Chondrocyte (in vitro differentiated cells): ENCODE results near the gene DAAM2. TPM values are rescaled to one million over a fixed set of nuclear protein-coding genes. Genes with fewer than 3 reads are reported as not detected.
A peak's percentile ranks its signal among the peaks of the same experiment; 100 is the strongest.

Experiments used
- DNase-seq: peaks from one replicate; pipeline ENCODE4 v3.0.0; 2021; ENCODE audit warnings: mixed read lengths, low spot score
- H3K27ac Mint-ChIP-seq: one replicate; pipeline ENCODE4 v1.8.0; 2021; ENCODE audit warnings: mild to moderate bottlenecking, moderate library complexity, mixed read lengths; ENCODE audit not compliant: unreplicated experiment
- H3K27me3 Mint-ChIP-seq: 2 replicates; pipeline ENCODE4 v1.8.0; 2021; ENCODE audit warnings: low read depth, mixed read lengths
- H3K36me3 Mint-ChIP-seq: 2 replicates; pipeline ENCODE4 v1.8.0; 2021; ENCODE audit warnings: low read depth, mixed read lengths
- H3K4me1 Mint-ChIP-seq: 2 replicates; pipeline ENCODE4 v1.8.0; 2021; ENCODE audit warnings: low read depth, mild to moderate bottlenecking, mixed read lengths
- H3K4me3 Mint-ChIP-seq: one replicate; pipeline ENCODE4 v1.8.0; 2021; ENCODE audit warnings: mild to moderate bottlenecking, moderate library complexity, mixed read lengths; ENCODE audit not compliant: unreplicated experiment
- H3K9me3 Mint-ChIP-seq: 2 replicates; pipeline ENCODE4 v1.8.0; 2021; ENCODE audit warnings: low read depth, mixed read lengths
- total RNA-seq: library from RNA; stranded (reverse); gene quantifications from 3 replicates; pipeline ENCODE4 v1.2.1, GENCODE V29; 2021
- TF ChIP-seq, protein P1 (sequence below): fragments of 200-600 bp; sonication (generic); IDR thresholded peaks from 2 replicates; pipeline ENCODE4 v1.5.0; 2021; ENCODE audit warnings: antibody characterized with exemption, mild to moderate bottlenecking, moderate library complexity

Gene DAAM2
- total RNA-seq, 1 donor from 2014 or later: 142 TPM

GRCh38 chr6:39776581-39776980, 15.6 kb upstream of the DAAM2 start:
- Mint-ChIP-seq H3K27me3 (no peaks in the 10 kb centered on the region), H3K4me1 (peaks cover 31% of the 10 kb centered on the region), H3K4me3 (no peak overlapping the region), H3K27ac (no peak overlapping the region), H3K9me3 (peaks cover 4% of the 10 kb centered on the region), H3K36me3 (no peaks in the 10 kb centered on the region)
- TF ChIP-seq, protein P1, sequence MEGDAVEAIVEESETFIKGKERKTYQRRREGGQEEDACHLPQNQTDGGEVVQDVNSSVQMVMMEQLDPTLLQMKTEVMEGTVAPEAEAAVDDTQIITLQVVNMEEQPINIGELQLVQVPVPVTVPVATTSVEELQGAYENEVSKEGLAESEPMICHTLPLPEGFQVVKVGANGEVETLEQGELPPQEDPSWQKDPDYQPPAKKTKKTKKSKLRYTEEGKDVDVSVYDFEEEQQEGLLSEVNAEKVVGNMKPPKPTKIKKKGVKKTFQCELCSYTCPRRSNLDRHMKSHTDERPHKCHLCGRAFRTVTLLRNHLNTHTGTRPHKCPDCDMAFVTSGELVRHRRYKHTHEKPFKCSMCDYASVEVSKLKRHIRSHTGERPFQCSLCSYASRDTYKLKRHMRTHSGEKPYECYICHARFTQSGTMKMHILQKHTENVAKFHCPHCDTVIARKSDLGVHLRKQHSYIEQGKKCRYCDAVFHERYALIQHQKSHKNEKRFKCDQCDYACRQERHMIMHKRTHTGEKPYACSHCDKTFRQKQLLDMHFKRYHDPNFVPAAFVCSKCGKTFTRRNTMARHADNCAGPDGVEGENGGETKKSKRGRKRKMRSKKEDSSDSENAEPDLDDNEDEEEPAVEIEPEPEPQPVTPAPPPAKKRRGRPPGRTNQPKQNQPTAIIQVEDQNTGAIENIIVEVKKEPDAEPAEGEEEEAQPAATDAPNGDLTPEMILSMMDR: no peak
- no peak for DNase-seq

GRCh38 chr6:39777218-39777617, 15.0 kb upstream of the DAAM2 start:
- Mint-ChIP-seq H3K36me3 (no peaks in the 10 kb centered on the region), H3K4me3 (no peak overlapping the region), H3K4me1 (peaks cover 31% of the 10 kb centered on the region), H3K27ac (no peak overlapping the region), H3K27me3 (no peaks in the 10 kb centered on the region), H3K9me3 (peaks cover 4% of the 10 kb centered on the region)
- no peak for DNase-seq
- TF ChIP-seq, protein P1: no peak

DNA sequence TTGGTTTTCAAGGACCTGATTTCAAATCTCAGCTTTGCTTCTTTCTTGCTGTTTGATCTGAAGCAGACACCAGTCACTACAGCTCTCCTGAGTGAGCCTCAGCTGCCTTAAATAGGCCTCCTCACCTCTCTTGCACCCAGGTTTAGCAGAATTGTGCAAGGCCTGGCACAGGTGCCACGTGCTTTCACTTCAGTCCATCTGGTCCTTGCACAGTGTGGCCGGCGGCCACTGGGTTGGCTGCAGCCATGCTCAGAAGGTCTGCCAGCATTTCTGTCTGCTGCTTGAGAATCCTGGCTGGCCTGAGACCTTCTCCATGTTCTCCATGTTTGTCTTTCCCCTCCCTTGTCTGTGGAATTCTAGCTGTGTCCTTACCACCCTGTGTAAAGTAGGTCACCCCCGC, 14.5 kb upstream of the DAAM2 start:
- H3K9me3 Mint-ChIP-seq: peaks cover 4% of the 10 kb centered on the region
- DNase-seq: no peak
- H3K4me1 Mint-ChIP-seq: peaks cover 31% of the 10 kb centered on the region
- H3K36me3 Mint-ChIP-seq: no peaks in the 10 kb centered on the region
- TF ChIP-seq, protein P1: no peak
- no peaks in the 10 kb centered on the region for H3K27me3 Mint-ChIP-seq
- no peak overlapping the region for H3K4me3 Mint-ChIP-seq
- no peak overlapping the region for H3K27ac Mint-ChIP-seq

DNA sequence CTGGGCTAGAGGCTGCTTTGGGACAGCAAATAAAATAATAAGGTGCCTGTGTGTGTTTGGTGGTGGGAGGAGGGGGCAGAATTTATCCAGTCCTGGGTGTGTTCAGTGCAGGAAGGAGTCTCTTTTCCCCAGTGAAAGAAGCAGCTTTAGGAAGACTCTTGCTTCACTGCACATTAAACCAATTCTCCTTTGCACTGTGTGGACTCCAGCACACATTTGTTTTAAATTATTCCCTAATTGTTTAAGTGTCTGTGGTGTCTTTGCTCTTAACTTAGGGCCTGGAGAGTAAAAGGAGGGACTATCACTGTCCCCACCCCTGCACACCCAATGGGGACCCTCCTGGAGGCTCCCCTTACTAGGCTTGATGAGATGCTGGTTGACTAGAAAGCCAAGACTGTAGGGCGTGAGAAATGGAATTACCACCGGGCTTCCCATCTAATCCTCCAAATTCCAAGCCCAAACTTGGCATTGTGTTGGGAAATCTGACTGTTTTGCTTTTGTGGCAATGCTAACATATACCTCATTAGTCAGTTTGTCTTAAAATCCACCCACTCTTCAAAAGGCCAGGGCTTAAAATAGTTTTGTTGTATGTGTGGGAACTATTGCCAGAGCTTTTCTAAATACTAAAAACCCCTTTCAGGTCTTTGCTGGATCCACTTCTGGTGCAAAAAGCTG, 13.5 kb upstream of the DAAM2 start:
- H3K27ac Mint-ChIP-seq: no peak overlapping the region
- TF ChIP-seq, protein P1: no peak
- no peaks in the 10 kb centered on the region for H3K27me3 Mint-ChIP-seq
- H3K4me1 Mint-ChIP-seq: peaks cover 31% of the 10 kb centered on the region
- H3K36me3 Mint-ChIP-seq: no peaks in the 10 kb centered on the region
- peaks cover 12% of the 10 kb centered on the region for H3K9me3 Mint-ChIP-seq
- H3K4me3 Mint-ChIP-seq: no peak overlapping the region
- DNase-seq: no peak

- H3K36me3 Mint-ChIP-seq: no peaks in the 10 kb centered on the region
- no peaks in the 10 kb centered on the region for H3K27me3 Mint-ChIP-seq
- H3K4me3 Mint-ChIP-seq: no peak overlapping the region
- TF ChIP-seq, protein P1: no peak
- peaks cover 15% of the 10 kb centered on the region for H3K9me3 Mint-ChIP-seq
- H3K4me1 Mint-ChIP-seq: peaks cover 13% of the 10 kb centered on the region
- no peak for DNase-seq
- peak overlapping the region; percentile 57 for H3K27ac Mint-ChIP-seq
Measured at GRCh38 chr6:39785281-39785680, 6.9 kb upstream of the DAAM2 start.
